ENCODE measurements around the gene ZCCHC4. TPM values are rescaled to one million over a fixed set of nuclear protein-coding genes. Genes with fewer than 3 reads are reported as not detected.

ZCCHC4 gene
- polyA plus RNA-seq, 6 donors from 2014 or later: 7.0 to 14.3 (median 10.3) TPM; not detected in 1

- H3K27ac Mint-ChIP-seq: no peak overlapping the region
- ATAC-seq (ENCODE audit: low read depth in 2 of 2) (no peak), DNase-seq (no peak)
- no peaks in the 10 kb centered on the region for H3K27me3 Mint-ChIP-seq
- H3K4me3 Mint-ChIP-seq: no peak overlapping the region
- H3K36me3 Mint-ChIP-seq: peaks cover 30 to 46% of the 10 kb centered on the region in 2 donors
- H3K9me3 Mint-ChIP-seq: no peaks in the 10 kb centered on the region
- no peaks in the 10 kb centered on the region for H3K4me1 Mint-ChIP-seq
Observed at GRCh38 chr4:25403699-25404098, 91.1 kb downstream of the ZCCHC4 start.

GRCh38 chr4:25405453-25405852 lies 92.9 kb downstream of the ZCCHC4 start:
- no peak overlapping the region for H3K27ac Mint-ChIP-seq
- H3K4me1 Mint-ChIP-seq: no peaks in the 10 kb centered on the region
- H3K36me3 Mint-ChIP-seq: peaks cover 26 to 32% of the 10 kb centered on the region in 2 donors
- no peak overlapping the region for H3K4me3 Mint-ChIP-seq
- ATAC-seq (ENCODE audit: low read depth in 2 of 2) (no peak), DNase-seq (no peak)
- no peaks in the 10 kb centered on the region for H3K27me3 Mint-ChIP-seq
- no peaks in the 10 kb centered on the region for H3K9me3 Mint-ChIP-seq

GRCh38 chr4:25406081-25406692 lies 93.6 kb downstream of the ZCCHC4 start:
- H3K4me3 Mint-ChIP-seq: no peak overlapping the region
- no peak for DNase-seq
- no peak for ATAC-seq (ENCODE audit: low read depth in 2 of 2)
- no peaks in the 10 kb centered on the region for H3K4me1 Mint-ChIP-seq
- H3K27me3 Mint-ChIP-seq: no peaks in the 10 kb centered on the region
- no peak overlapping the region for H3K27ac Mint-ChIP-seq
- no peaks in the 10 kb centered on the region for H3K9me3 Mint-ChIP-seq
- peaks cover 31 to 36% of the 10 kb centered on the region in 2 donors for H3K36me3 Mint-ChIP-seq

- no peak overlapping the region for H3K27ac Mint-ChIP-seq
Observed at GRCh38 chr4:25410820-25411529, 98.4 kb downstream of the ZCCHC4 start.

GRCh38 chr4:25413261-25413660 lies 100.7 kb downstream of the ZCCHC4 start:
- Mint-ChIP-seq H3K27ac (peak overlapping the region in 1 of 6 donors; percentile 36), H3K36me3 (peaks cover 19 to 43% of the 10 kb centered on the region in 2 donors), H3K9me3 (no peaks in the 10 kb centered on the region), H3K4me1 (no peaks in the 10 kb centered on the region), H3K27me3 (no peaks in the 10 kb centered on the region), H3K4me3 (no peak overlapping the region)
- DNase-seq: no peak
- no peak for ATAC-seq (ENCODE audit: low read depth in 2 of 2)

More at GRCh38 chr4:25410820-25411529, 98.4 kb downstream of the ZCCHC4 start:
- Mint-ChIP-seq H3K4me1 (no peaks in the 10 kb centered on the region), H3K4me3 (no peak overlapping the region), H3K27me3 (no peaks in the 10 kb centered on the region), H3K36me3 (peaks cover 19 to 31% of the 10 kb centered on the region in 2 donors), H3K9me3 (no peaks in the 10 kb centered on the region)
- ATAC-seq (ENCODE audit: low read depth in 2 of 2) (no peak), DNase-seq (no peak)

- Mint-ChIP-seq H3K27me3 (no peaks in the 10 kb centered on the region), H3K36me3 (peaks cover 0 to 32% of the 10 kb centered on the region in 2 donors), H3K9me3 (no peaks in the 10 kb centered on the region), H3K4me1 (no peaks in the 10 kb centered on the region), H3K4me3 (no peak overlapping the region), H3K27ac (no peak overlapping the region)
- no peak for ATAC-seq (ENCODE audit: low read depth in 2 of 2)
- DNase-seq: no peak
Observed at GRCh38 chr4:25417014-25417413, 104.4 kb downstream of the ZCCHC4 start.

Other genes with a start within 250 kb of the ZCCHC4 start
- 1 to 10 TPM; 2.4 to 5.9 (median 3.2) TPM for gene SEPSECS, start 152.3 kb upstream of the ZCCHC4 start, polyA plus RNA-seq (ENCODE audit: low read depth in 6 of 6)
- 10 to 100 TPM in 2 of 6 donors, 1 to 10 TPM in 4; 8.0 to 10.8 (median 9.2) TPM for gene PI4K2B, start 78.7 kb upstream of the ZCCHC4 start, polyA plus RNA-seq (ENCODE audit: low read depth in 6 of 6)
- 10 to 100 TPM; 14.7 to 23.1 (median 19.2) TPM for gene ANAPC4, start 64.5 kb downstream of the ZCCHC4 start, polyA plus RNA-seq (ENCODE audit: low read depth in 6 of 6)

Measured in naive B cell (primary cell).